ENCODE measurements around the gene NR5A1. TPM values are rescaled to one million over a fixed set of nuclear protein-coding genes. Genes with fewer than 3 reads are reported as not detected.

The NR5A1 gene
- total RNA-seq, 1 donor from 2014 or later: 1.0 TPM

- Mint-ChIP-seq H3K4me3 (no peak overlapping the region), H3K27me3 (ENCODE audit: insufficient read depth, low read depth) (peaks cover 11% of the 10 kb centered on the region)
- H3K27me3 ChIP-seq: peaks cover 23% of the 10 kb centered on the region
These were observed 10.7 kb downstream of the NR5A1 start for GRCh38 chr9:124496463-124496862.

GRCh38 chr9:124496075-124496449 is 11.1 kb downstream of the NR5A1 start:
- H3K79me2 ChIP-seq (ENCODE audit: low read depth): no peaks in the 10 kb centered on the region
- Mint-ChIP-seq H3K4me1 (peaks cover 21% of the 10 kb centered on the region), H3K4me3 (no peak overlapping the region), H3K36me3 (no peaks in the 10 kb centered on the region), H3K27ac (peak overlapping the region; percentile 65), H3K9me3 (no peaks in the 10 kb centered on the region), H3K27me3 (ENCODE audit: insufficient read depth, low read depth) (peaks cover 11% of the 10 kb centered on the region)
- peaks cover 5% of the 10 kb centered on the region for H3K4me1 ChIP-seq
- no peaks in the 10 kb centered on the region for H3K9me3 ChIP-seq (ENCODE audit: low read depth)
- no peak overlapping the region for H2AFZ ChIP-seq (replicated peaks)
- H3K36me3 ChIP-seq: no peaks in the 10 kb centered on the region
- TF ChIP-seq EZH2 (IDR thresholded peaks at IDR 0.05) (no peak), CTCF (IDR thresholded peaks at IDR 0.05) (no peak), EZH2phosphoT487 (IDR thresholded peaks at IDR 0.05) (no peak)
- H3F3A ChIP-seq (ENCODE audit: low read depth): no peaks in the 10 kb centered on the region
- no peak for DNase-seq (ENCODE audit: low spot score)
- no peak overlapping the region for H3K27ac ChIP-seq
- H3K9ac ChIP-seq: no peak overlapping the region
- no peak overlapping the region for H3K4me2 ChIP-seq
- no peaks in the 10 kb centered on the region for H4K20me1 ChIP-seq (ENCODE audit: low read depth)
- H3K27me3 ChIP-seq: peaks cover 19% of the 10 kb centered on the region
- no peak overlapping the region for H3K4me3 ChIP-seq

More at GRCh38 chr9:124496463-124496862, 10.7 kb downstream of the NR5A1 start:
- no peaks in the 10 kb centered on the region for H3K9me3 Mint-ChIP-seq
- H3K27ac Mint-ChIP-seq: peak overlapping the region; percentile 65
- Histone ChIP-seq H3K9ac (no peak overlapping the region), H3K4me1 (peaks cover 5% of the 10 kb centered on the region), H3F3A (ENCODE audit: low read depth) (no peaks in the 10 kb centered on the region), H4K20me1 (ENCODE audit: low read depth) (no peaks in the 10 kb centered on the region), H3K4me2 (no peak overlapping the region), H3K9me3 (ENCODE audit: low read depth) (no peaks in the 10 kb centered on the region), H2AFZ (replicated peaks) (no peak overlapping the region), H3K4me3 (no peak overlapping the region), H3K27ac (no peak overlapping the region), H3K79me2 (ENCODE audit: low read depth) (no peaks in the 10 kb centered on the region), H3K36me3 (no peaks in the 10 kb centered on the region)
- TF ChIP-seq CTCF (IDR thresholded peaks at IDR 0.05) (no peak), EZH2 (IDR thresholded peaks at IDR 0.05) (no peak), EZH2phosphoT487 (IDR thresholded peaks at IDR 0.05) (no peak)
- no peaks in the 10 kb centered on the region for H3K36me3 Mint-ChIP-seq
- no peak for DNase-seq (ENCODE audit: low spot score)
- peaks cover 21% of the 10 kb centered on the region for H3K4me1 Mint-ChIP-seq

GRCh38 chr9:124495126-124496074 is 11.8 kb downstream of the NR5A1 start:
- no peak overlapping the region for H2AFZ ChIP-seq (replicated peaks)
- Mint-ChIP-seq H3K27ac (peak overlapping the region; percentile 65), H3K4me3 (no peak overlapping the region), H3K27me3 (ENCODE audit: insufficient read depth, low read depth) (peaks cover 11% of the 10 kb centered on the region), H3K4me1 (peaks cover 24% of the 10 kb centered on the region), H3K9me3 (no peaks in the 10 kb centered on the region), H3K36me3 (no peaks in the 10 kb centered on the region)
- no peaks in the 10 kb centered on the region for H3K9me3 ChIP-seq (ENCODE audit: low read depth)
- H3K4me1 ChIP-seq: peaks cover 9% of the 10 kb centered on the region
- H3K27me3 ChIP-seq: peaks cover 14% of the 10 kb centered on the region
- no peaks in the 10 kb centered on the region for H3K36me3 ChIP-seq
- H4K20me1 ChIP-seq (ENCODE audit: low read depth): no peaks in the 10 kb centered on the region
- no peak overlapping the region for H3K9ac ChIP-seq
- H3K27ac ChIP-seq: no peak overlapping the region
- no peaks in the 10 kb centered on the region for H3F3A ChIP-seq (ENCODE audit: low read depth)
- H3K79me2 ChIP-seq (ENCODE audit: low read depth): no peaks in the 10 kb centered on the region
- no peak for TF ChIP-seq CTCF (IDR thresholded peaks at IDR 0.05)
- no peak for TF ChIP-seq EZH2 (IDR thresholded peaks at IDR 0.05)
- no peak for TF ChIP-seq EZH2phosphoT487 (IDR thresholded peaks at IDR 0.05)
- DNase-seq (ENCODE audit: low spot score): no peak
- H3K4me2 ChIP-seq: no peak overlapping the region
- H3K4me3 ChIP-seq: no peak overlapping the region
